ENCODE measurements around the gene CD9. TPM values are rescaled to one million over a fixed set of nuclear protein-coding genes. Genes with fewer than 3 reads are reported as not detected.

CD9 gene
- total and polyA plus RNA-seq, 2 of the 8 experiments (the other 6 are each of a cell fraction or from before 2014, with no cell fraction given) = 168 to 319 TPM

DNA sequence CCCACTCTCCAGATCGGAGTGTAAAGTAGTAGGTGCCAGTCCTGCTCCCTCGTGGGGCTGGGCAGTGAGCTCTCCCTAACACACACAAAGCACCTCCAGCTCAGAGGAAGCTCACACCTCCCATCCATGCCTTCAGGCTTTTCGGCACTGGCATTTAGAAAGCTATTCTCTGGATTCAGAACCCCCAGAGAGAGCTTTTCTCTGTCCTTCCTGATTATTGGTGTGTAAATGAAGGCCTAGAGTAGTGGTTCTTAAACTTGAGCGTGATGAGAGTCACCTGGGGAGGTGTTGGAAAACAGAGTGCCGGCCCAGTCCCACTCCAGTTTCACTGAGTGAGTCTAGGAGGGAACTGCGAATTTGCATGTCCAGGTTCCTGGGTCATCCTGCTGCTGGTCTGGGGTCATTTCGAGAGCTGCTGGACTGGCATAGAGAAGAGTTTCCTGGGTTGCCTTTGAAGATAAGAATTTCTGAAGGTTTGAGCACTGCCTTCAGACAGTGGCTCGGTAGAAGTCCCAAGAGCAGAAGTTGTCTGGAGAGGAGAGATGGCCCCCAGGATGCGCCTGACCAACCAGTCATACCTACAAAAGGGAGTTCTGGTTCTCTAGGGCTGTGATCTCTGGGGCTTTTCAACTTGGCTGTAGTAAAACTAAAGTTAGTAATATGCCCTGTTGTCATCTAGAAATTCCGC is 15.1 kb downstream of the CD9 start (continued):
- TF ChIP-seq, protein P1, sequence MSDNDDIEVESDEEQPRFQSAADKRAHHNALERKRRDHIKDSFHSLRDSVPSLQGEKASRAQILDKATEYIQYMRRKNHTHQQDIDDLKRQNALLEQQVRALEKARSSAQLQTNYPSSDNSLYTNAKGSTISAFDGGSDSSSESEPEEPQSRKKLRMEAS (IDR thresholded peaks at IDR 0.05) = peak; percentile 56; the same call in 1 of the 2 replicates
- TF ChIP-seq SP4 (IDR thresholded peaks at IDR 0.05; ENCODE audit: low read length) (no peak), JUN (IDR thresholded peaks at IDR 0.05; ENCODE audit: low read depth, low read length) (no peak), SP2 (IDR thresholded peaks at IDR 0.05; ENCODE audit: low read length) (no peak), JUND (IDR thresholded peaks at IDR 0.05; ENCODE audit: low read length) (no peak), KDM1A (IDR thresholded peaks at IDR 0.05; ENCODE audit: borderline replicate concordance, low read length) (no peak), ASH2L (IDR thresholded peaks at IDR 0.05; ENCODE audit: low read length) (peak; percentile 48), EP300 (IDR thresholded peaks at IDR 0.05; ENCODE audit: borderline replicate concordance in 1 of 2, low read depth in 2 of 2, low read length in 2 of 2) (peak in 1 of 2 experiments; percentile 72; a peak in 1 of 3 replicates), ZNF274 (IDR thresholded peaks at IDR 0.05; ENCODE audit: borderline replicate concordance, extremely low read depth, low read length) (no peak), EGR1 (IDR thresholded peaks at IDR 0.05; ENCODE audit: borderline replicate concordance, low read depth, low read length) (0 out of 2 replicates have a peak, but pooled peaks have one; percentile 23)
- TF ChIP-seq, protein P2, sequence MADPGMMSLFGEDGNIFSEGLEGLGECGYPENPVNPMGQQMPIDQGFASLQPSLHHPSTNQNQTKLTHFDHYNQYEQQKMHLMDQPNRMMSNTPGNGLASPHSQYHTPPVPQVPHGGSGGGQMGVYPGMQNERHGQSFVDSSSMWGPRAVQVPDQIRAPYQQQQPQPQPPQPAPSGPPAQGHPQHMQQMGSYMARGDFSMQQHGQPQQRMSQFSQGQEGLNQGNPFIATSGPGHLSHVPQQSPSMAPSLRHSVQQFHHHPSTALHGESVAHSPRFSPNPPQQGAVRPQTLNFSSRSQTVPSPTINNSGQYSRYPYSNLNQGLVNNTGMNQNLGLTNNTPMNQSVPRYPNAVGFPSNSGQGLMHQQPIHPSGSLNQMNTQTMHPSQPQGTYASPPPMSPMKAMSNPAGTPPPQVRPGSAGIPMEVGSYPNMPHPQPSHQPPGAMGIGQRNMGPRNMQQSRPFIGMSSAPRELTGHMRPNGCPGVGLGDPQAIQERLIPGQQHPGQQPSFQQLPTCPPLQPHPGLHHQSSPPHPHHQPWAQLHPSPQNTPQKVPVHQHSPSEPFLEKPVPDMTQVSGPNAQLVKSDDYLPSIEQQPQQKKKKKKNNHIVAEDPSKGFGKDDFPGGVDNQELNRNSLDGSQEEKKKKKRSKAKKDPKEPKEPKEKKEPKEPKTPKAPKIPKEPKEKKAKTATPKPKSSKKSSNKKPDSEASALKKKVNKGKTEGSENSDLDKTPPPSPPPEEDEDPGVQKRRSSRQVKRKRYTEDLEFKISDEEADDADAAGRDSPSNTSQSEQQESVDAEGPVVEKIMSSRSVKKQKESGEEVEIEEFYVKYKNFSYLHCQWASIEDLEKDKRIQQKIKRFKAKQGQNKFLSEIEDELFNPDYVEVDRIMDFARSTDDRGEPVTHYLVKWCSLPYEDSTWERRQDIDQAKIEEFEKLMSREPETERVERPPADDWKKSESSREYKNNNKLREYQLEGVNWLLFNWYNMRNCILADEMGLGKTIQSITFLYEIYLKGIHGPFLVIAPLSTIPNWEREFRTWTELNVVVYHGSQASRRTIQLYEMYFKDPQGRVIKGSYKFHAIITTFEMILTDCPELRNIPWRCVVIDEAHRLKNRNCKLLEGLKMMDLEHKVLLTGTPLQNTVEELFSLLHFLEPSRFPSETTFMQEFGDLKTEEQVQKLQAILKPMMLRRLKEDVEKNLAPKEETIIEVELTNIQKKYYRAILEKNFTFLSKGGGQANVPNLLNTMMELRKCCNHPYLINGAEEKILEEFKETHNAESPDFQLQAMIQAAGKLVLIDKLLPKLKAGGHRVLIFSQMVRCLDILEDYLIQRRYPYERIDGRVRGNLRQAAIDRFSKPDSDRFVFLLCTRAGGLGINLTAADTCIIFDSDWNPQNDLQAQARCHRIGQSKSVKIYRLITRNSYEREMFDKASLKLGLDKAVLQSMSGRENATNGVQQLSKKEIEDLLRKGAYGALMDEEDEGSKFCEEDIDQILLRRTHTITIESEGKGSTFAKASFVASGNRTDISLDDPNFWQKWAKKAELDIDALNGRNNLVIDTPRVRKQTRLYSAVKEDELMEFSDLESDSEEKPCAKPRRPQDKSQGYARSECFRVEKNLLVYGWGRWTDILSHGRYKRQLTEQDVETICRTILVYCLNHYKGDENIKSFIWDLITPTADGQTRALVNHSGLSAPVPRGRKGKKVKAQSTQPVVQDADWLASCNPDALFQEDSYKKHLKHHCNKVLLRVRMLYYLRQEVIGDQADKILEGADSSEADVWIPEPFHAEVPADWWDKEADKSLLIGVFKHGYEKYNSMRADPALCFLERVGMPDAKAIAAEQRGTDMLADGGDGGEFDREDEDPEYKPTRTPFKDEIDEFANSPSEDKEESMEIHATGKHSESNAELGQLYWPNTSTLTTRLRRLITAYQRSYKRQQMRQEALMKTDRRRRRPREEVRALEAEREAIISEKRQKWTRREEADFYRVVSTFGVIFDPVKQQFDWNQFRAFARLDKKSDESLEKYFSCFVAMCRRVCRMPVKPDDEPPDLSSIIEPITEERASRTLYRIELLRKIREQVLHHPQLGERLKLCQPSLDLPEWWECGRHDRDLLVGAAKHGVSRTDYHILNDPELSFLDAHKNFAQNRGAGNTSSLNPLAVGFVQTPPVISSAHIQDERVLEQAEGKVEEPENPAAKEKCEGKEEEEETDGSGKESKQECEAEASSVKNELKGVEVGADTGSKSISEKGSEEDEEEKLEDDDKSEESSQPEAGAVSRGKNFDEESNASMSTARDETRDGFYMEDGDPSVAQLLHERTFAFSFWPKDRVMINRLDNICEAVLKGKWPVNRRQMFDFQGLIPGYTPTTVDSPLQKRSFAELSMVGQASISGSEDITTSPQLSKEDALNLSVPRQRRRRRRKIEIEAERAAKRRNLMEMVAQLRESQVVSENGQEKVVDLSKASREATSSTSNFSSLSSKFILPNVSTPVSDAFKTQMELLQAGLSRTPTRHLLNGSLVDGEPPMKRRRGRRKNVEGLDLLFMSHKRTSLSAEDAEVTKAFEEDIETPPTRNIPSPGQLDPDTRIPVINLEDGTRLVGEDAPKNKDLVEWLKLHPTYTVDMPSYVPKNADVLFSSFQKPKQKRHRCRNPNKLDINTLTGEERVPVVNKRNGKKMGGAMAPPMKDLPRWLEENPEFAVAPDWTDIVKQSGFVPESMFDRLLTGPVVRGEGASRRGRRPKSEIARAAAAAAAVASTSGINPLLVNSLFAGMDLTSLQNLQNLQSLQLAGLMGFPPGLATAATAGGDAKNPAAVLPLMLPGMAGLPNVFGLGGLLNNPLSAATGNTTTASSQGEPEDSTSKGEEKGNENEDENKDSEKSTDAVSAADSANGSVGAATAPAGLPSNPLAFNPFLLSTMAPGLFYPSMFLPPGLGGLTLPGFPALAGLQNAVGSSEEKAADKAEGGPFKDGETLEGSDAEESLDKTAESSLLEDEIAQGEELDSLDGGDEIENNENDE (IDR thresholded peaks at IDR 0.05; ENCODE audit: insufficient replicate concordance, low read length) = peak; percentile 56

Data from H1 (cell line).